ENCODE measurements around the gene PDE4B.
A peak's percentile ranks its signal among the peaks of the same experiment; 100 is the strongest.
"Not testable (repeated sequence)": the region's sequence is repeated elsewhere in the genome, so short reads cannot be mapped to it uniquely, and the experiment has no call there.

Gene PDE4B

DNA sequence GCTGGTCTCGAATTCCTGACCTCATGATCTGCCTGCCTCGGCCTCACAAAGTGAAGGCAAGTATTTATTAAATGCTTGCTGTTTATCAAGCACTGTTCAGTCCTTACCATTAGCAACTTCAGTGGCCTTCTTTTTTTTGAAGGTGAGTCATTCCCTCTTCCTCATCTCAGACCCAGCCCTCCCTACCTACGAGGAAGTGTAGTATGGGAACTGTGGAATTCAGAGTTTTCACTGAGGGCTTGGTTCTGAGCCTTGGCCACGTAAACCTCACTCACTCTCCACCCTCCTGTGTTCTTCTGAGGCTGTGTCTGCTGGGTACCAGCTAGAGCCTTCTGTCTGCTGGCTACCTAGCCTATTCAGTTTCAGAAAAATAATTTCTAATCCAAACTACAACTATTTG lies 523.0 kb downstream of the PDE4B start:
- peak in 1 of 2 donors; percentile 20 for ATAC-seq (replicated peaks)
- H3K4me1 Mint-ChIP-seq, result peaks cover 9 to 11% of the 10 kb centered on the region in 2 donors
- H3K27ac Mint-ChIP-seq, result no peak overlapping the region

DNA sequence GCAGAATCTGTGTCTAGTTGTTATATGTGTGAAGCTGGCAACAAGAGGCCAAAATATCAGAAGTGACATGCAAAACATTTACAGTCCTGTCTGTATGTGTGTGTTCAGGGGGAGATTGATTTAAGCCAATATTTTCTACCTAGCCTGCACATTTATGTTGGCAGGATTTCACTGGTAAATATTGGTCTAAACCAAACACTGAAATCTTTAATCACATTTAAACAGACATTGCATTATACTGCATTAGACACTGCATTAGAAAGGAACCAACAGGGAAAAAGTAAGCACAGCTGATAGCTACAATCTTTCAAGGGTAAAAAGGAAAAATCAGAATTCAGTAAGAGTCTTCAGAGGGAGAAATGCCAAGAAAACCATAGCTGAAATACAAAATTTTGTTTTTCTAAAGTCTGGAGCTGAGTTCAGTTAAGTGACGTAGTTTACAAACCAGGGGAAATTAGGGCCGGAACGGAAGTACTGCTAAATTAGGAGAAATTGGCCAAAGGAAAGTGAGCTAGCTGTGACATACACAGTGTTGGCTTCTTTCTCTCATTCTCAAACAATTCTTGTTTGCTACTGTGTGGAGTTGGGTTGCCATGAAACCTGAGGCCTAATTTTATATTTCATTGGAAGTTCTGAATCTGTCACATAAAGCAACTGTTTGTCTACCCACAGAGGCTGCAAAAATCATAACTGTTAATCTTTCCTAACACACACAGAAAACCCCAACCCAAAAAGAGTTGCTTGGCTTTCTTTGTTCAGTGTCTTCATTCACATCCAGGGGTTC lies 524.0 kb downstream of the PDE4B start:
- Mint-ChIP-seq H3K27ac (peak overlapping the region; percentile 60), H3K4me1 (peaks cover 9 to 11% of the 10 kb centered on the region in 2 donors), H3K4me3 (peak overlapping the region in 1 of 2 donors; percentile 9), H3K27me3 (no peaks in the 10 kb centered on the region), H3K36me3 (no peaks in the 10 kb centered on the region), H3K9me3 (peaks cover 0 to 1% of the 10 kb centered on the region in 2 donors)
- DNase-seq, result no peak
- ATAC-seq (replicated peaks), result peak; percentile 67 to 84

More for the DNA sequence above, 523.0 kb downstream of the PDE4B start:
- DNase-seq, result no peak
- Mint-ChIP-seq H3K9me3 (peaks cover 0 to 1% of the 10 kb centered on the region in 2 donors), H3K27me3 (no peaks in the 10 kb centered on the region), H3K36me3 (no peaks in the 10 kb centered on the region), H3K4me3 (no peak overlapping the region)

DNA sequence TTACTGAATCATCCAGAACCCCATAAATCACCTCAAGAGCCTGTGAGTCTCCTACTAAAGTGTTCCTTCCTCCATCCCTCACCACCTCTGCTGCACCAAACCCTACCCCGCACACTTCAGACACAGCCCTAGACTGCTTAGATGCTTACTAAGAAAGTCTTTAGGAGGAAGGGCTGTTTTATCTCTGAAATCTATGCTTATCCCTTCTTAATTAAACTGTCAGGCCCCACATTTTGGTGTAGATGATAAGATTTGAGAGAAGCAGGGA lies 524.5 kb downstream of the PDE4B start:
- Mint-ChIP-seq H3K36me3 (no peaks in the 10 kb centered on the region), H3K4me3 (peak overlapping the region in 1 of 2 donors; percentile 9), H3K9me3 (peaks cover 0 to 1% of the 10 kb centered on the region in 2 donors), H3K4me1 (peaks cover 9 to 11% of the 10 kb centered on the region in 2 donors), H3K27me3 (no peaks in the 10 kb centered on the region), H3K27ac (peak overlapping the region; percentile 20)
- peak; percentile 50 to 57 for ATAC-seq (replicated peaks)
- DNase-seq, result no peak

DNA sequence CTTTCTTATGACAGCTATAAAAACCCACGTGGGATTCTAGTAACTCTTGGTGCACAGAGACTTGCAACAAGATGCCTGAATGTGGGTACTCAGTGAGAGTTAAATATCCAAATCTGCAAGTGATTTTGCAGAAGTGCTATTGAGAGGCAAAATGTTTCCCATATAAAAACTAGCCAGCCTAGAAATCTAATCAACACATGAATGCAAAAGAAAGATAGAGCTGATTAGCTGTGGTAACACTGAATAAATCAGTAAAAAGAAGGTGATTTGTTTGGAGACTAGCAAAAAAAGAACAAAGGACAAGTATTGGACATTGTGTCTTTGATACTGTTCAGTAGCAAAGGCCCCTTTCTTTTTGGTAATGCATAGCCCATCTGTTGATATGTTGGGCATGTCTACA lies 527.5 kb downstream of the PDE4B start:
- ATAC-seq (replicated peaks), result no peak

DNA sequence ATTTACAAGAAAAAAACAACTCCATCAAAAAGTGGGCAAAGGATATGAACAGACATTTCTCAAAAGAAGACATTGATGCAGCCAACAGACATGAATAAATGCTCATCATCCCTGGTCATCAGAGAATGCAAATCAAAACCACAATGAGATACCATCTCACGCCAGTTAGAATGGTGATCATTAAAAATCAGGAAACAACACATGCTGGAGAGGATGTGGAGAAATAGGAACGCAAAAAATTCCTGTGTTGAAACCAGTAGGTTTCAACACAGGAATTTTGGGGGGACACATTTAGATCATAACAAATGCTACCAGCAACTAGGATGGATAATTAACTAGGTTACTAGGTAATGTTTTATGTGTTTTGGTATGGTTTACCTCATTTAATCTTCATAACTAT lies 529.8 kb downstream of the PDE4B start:
- ATAC-seq (replicated peaks); H3K4me1 Mint-ChIP-seq; H3K36me3 Mint-ChIP-seq; DNase-seq; H3K27ac Mint-ChIP-seq; H3K9me3 Mint-ChIP-seq; H3K4me3 Mint-ChIP-seq; H3K27me3 Mint-ChIP-seq: not testable (repeated sequence)

More for the DNA sequence above, 527.5 kb downstream of the PDE4B start:
- Mint-ChIP-seq H3K4me3 (no peak overlapping the region), H3K36me3 (no peaks in the 10 kb centered on the region), H3K27ac (no peak overlapping the region), H3K4me1 (peaks cover 11 to 16% of the 10 kb centered on the region in 2 donors), H3K9me3 (peaks cover 0 to 1% of the 10 kb centered on the region in 2 donors), H3K27me3 (no peaks in the 10 kb centered on the region)
- DNase-seq, result no peak

DNA sequence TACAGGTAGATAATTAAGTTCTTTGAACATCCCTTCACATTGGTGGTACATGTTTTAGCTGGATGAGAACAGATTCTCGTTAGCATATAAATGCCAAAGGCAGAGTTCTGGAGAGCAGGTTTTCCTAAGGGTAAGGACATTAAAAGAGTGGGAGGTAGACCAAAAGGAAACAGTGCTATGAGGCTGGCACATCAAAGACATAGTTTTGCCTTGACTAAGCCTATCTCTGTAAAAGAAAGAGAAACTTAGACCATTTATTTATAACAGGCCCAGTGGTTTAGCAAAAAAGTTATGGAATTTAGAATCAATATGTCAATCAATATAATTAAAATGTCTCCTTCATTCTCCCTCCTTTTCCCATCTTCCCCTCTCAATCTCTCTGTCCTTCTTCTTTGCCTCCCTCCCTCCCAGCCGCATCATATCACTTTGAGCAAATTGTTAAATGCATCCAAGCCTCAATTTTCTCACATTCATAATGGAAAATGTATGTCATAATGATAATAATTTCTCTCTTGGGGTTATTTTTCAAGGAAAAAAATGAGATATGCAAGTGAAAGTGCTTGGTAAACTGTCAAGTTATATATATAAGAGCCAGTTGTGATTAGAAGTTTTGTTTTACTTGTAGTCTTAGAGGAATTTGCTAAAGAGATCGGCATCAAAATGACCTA lies 531.4 kb downstream of the PDE4B start:
- H3K9me3 Mint-ChIP-seq, result peaks cover 0 to 1% of the 10 kb centered on the region in 2 donors
- no peak for ATAC-seq (replicated peaks)
- no peaks in the 10 kb centered on the region for H3K27me3 Mint-ChIP-seq

DNA sequence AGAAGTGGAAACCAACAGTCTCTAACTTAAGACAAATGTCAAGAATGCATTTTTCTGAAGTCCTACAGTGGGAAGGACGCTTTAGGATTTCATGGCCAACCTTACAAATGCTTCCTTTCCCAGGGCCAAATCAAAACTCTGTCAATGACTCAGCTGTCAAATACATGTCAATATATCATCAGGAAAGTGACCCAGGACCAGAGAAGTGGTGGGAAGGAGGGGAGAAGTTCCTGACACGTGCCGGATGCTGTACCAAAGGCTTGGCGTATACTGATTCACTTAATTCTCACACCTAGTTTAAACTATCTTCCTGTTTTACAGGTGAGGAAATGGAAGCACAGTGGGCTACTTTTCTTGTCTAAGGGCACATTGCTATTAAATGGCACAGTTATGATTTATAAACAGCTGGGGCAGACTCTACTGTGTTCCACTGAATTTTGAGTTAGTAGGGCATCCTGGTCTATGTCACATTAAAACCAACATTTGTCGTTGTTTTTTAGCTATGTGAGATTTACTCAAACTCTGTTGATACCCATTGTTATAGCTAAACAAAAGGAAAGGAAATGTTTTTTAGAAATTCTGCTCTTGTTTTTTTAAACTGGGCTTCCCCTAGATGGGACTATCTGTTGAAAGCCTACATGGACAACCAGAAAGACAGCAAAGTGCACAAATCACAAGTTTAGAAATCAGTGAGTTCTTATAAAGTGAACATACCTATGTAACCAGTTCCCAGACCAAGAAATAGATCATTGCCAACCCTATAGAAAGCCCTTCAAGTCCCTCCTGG lies 533.1 kb downstream of the PDE4B start:
- H3K36me3 Mint-ChIP-seq, result no peaks in the 10 kb centered on the region
- no peaks in the 10 kb centered on the region for H3K27me3 Mint-ChIP-seq
- no peak overlapping the region for H3K4me3 Mint-ChIP-seq
- ATAC-seq (replicated peaks) (no peak), DNase-seq (no peak)
- H3K27ac Mint-ChIP-seq, result peak overlapping the region; percentile 25
- H3K4me1 Mint-ChIP-seq, result peaks cover 19 to 43% of the 10 kb centered on the region in 2 donors
- H3K9me3 Mint-ChIP-seq, result peaks cover 0 to 1% of the 10 kb centered on the region in 2 donors

More for the DNA sequence above, 531.4 kb downstream of the PDE4B start:
- peaks cover 7 to 26% of the 10 kb centered on the region in 2 donors for H3K4me1 Mint-ChIP-seq
- no peaks in the 10 kb centered on the region for H3K36me3 Mint-ChIP-seq
- DNase-seq, result no peak
- peak overlapping the region; percentile 62 for H3K27ac Mint-ChIP-seq
- no peak overlapping the region for H3K4me3 Mint-ChIP-seq

DNA sequence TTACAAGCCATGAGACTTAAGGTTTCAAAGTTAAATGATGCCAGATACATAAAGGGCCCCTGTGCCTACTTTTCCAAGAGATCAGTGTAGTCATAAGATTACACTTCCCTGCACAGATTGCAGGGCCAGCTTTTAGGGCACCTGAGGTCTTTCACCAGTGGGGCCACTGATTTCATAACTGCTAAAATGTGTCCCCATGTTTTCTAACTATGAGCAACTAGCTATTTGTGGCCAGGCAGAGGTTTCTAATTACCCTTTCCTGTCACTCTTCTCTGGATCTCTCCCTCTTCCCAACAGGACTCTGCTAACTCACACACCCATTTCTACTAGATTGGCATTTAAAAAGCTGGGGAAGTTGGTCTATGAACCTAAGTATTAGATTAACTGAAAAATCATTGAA lies 534.2 kb downstream of the PDE4B start:
- DNase-seq, result no peak
- Mint-ChIP-seq H3K36me3 (no peaks in the 10 kb centered on the region), H3K4me1 (peaks cover 19 to 44% of the 10 kb centered on the region in 2 donors), H3K27me3 (no peaks in the 10 kb centered on the region), H3K27ac (no peak overlapping the region), H3K9me3 (peaks cover 0 to 1% of the 10 kb centered on the region in 2 donors), H3K4me3 (no peak overlapping the region)
- no peak for ATAC-seq (replicated peaks)

DNA sequence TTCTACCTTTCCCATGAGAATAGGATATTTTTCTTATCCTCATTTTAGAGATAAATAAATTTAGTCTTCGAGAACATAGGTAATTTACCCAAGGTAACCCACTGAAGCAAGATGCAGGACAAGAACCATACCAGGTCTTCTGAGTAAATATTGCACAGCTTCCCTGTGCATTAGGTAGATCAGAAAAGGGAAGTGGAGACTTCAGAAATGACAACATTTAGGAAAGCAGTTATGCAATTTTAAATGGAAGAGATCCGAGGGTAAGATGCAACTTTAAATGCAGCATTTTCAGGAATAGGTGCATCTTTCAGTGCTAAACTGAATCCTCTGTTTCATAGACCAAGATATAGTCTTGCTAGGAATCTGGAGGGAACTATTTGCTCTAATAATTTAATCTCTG lies 534.9 kb downstream of the PDE4B start:
- Mint-ChIP-seq H3K9me3 (no peaks in the 10 kb centered on the region), H3K4me3 (no peak overlapping the region), H3K27ac (no peak overlapping the region), H3K36me3 (no peaks in the 10 kb centered on the region), H3K27me3 (no peaks in the 10 kb centered on the region), H3K4me1 (peaks cover 17 to 44% of the 10 kb centered on the region in 2 donors)
- ATAC-seq (replicated peaks), result no peak
- DNase-seq, result no peak

DNA sequence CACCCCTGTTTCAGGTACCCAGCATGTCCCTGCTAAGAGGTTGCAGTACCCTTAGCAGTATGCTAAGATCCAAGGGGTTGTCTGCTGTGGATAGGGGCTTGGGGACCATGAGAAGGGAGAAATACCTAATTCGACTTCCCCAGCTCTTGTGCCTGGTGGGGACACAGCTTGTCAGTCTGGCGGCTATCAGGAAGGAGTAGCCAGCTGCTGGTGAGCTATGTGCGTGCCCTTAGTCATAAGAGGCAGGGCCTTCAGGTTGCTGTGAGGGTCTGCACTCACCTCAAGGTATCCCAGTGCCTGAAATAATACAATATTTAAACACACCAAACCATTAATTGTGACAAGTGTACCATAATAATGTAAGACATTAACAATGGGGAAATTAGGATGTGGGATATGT lies 536.2 kb downstream of the PDE4B start:
- ATAC-seq (replicated peaks) (no peak), DNase-seq (no peak)
- H3K27me3 Mint-ChIP-seq, result no peaks in the 10 kb centered on the region
- no peak overlapping the region for H3K27ac Mint-ChIP-seq
- H3K4me3 Mint-ChIP-seq, result no peak overlapping the region
- H3K9me3 Mint-ChIP-seq, result no peaks in the 10 kb centered on the region
- peaks cover 19 to 48% of the 10 kb centered on the region in 2 donors for H3K4me1 Mint-ChIP-seq
- peaks cover 5% of the 10 kb centered on the region in 2 donors for H3K36me3 Mint-ChIP-seq

DNA sequence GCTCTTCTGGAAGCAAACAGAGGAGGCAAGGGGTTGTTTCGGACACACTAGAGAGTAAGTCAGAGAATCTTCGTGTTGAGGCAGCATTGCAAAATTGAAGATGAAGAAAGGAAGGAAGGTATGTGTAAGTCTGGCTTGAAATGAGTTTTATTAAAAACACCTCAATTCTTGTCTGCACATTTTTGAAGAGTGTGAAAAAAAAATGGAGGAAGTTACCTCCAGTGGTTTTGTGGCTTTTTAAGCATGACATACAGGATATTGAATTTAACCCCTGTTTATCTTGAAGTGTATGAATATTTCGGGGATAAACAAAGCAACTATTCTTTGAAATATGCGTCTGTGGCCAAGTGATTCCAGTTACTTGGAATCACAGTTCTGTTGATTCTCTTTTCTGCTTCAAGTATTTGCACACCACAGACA lies 538.0 kb downstream of the PDE4B start:
- Mint-ChIP-seq H3K4me3 (peak overlapping the region; percentile 44 to 63), H3K36me3 (peaks cover 7 to 16% of the 10 kb centered on the region in 2 donors), H3K27me3 (no peaks in the 10 kb centered on the region), H3K4me1 (peaks cover 25 to 57% of the 10 kb centered on the region in 2 donors), H3K27ac (peak overlapping the region; percentile 75), H3K9me3 (no peaks in the 10 kb centered on the region)
- no peak for DNase-seq
- peak; percentile 5 to 12 for ATAC-seq (replicated peaks)

DNA sequence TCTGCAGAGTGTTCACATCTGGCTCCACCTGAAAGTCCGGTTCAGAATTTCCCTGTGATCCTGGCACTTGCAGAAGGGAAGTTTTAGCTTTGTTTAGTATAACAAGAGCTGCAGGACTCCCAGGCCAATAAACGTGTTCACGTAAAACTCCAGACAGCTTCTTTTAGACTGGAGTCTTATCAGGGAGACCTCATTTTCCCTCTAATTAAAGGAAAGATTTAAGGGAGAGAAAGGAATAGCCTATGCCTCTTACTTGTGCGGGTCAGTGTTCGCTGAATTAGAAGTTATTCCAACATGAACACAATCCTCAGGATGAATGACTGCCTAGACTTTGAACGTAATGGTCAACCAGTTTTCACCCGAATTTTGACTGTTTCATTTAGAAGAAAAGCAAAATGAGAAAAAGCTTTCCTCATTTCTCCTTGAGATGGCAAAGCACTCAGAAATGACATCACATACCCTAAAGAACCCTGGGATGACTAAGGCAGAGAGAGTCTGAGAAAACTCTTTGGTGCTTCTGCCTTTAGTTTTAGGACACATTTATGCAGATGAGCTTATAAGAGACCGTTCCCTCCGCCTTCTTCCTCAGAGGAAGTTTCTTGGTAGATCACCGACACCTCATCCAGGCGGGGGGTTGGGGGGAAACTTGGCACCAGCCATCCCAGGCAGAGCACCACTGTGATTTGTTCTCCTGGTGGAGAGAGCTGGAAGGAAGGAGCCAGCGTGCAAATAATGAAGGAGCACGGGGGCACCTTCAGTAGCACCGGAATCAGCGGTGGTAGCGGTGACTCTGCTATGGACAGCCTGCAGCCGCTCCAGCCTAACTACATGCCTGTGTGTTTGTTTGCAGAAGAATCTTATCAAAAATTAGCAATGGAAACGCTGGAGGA lies 539.2 kb downstream of the PDE4B start:
- Mint-ChIP-seq H3K4me3 (peak overlapping the region; percentile 94 to 98), H3K4me1 (peaks cover 33 to 67% of the 10 kb centered on the region in 2 donors), H3K27me3 (no peaks in the 10 kb centered on the region), H3K27ac (peak overlapping the region; percentile 97), H3K9me3 (no peaks in the 10 kb centered on the region), H3K36me3 (peaks cover 7 to 16% of the 10 kb centered on the region in 2 donors)
- ATAC-seq (replicated peaks) (peak in 1 of 2 donors; percentile 14), DNase-seq (peak; percentile 40)

DNA sequence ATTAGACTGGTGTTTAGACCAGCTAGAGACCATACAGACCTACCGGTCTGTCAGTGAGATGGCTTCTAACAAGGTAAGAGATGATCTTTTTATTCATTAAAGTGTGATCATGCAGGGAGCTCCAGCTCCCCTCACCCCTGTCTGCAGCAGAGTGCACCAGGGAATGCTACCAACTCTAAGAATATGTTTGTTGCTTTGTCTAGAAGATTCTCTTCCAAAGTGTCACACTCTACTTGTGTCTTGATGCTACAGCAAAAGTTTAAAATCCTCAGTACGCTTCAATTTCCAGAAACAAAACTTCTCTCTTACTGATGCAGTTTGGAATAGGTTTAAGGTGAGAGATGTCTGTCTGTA lies 539.8 kb downstream of the PDE4B start:
- ATAC-seq (replicated peaks) (no peak), DNase-seq (no peak)
- Mint-ChIP-seq H3K4me1 (peaks cover 39 to 73% of the 10 kb centered on the region in 2 donors), H3K27ac (peak overlapping the region; percentile 97), H3K9me3 (peaks cover 0 to 3% of the 10 kb centered on the region in 2 donors), H3K27me3 (no peaks in the 10 kb centered on the region), H3K36me3 (peaks cover 10 to 19% of the 10 kb centered on the region in 2 donors), H3K4me3 (peak overlapping the region; percentile 94 to 98)
